GM12864 (cell line): ENCODE results near the gene CHCHD3.

Experiments
- DNase-seq: peaks from one replicate; pipeline ENCODE4 v3.0.0-alpha.2; 2011; ENCODE audit warnings: low read depth
- H3K4me3 ChIP-seq: 2 replicates; pipeline ENCODE4 v1.5.1; 2011; ENCODE audit warnings: mild to moderate bottlenecking, low read depth, low read length, control low read depth
- TF ChIP-seq, protein P1 (sequence below): IDR thresholded peaks from 2 replicates; pipeline ENCODE4 v1.5.1; 2011; ENCODE audit warnings: low read depth, mild to moderate bottlenecking, moderate library complexity, low read length, control low read depth, inconsistent platforms; ENCODE audit errors: missing control alignments

CHCHD3 gene

DNA sequence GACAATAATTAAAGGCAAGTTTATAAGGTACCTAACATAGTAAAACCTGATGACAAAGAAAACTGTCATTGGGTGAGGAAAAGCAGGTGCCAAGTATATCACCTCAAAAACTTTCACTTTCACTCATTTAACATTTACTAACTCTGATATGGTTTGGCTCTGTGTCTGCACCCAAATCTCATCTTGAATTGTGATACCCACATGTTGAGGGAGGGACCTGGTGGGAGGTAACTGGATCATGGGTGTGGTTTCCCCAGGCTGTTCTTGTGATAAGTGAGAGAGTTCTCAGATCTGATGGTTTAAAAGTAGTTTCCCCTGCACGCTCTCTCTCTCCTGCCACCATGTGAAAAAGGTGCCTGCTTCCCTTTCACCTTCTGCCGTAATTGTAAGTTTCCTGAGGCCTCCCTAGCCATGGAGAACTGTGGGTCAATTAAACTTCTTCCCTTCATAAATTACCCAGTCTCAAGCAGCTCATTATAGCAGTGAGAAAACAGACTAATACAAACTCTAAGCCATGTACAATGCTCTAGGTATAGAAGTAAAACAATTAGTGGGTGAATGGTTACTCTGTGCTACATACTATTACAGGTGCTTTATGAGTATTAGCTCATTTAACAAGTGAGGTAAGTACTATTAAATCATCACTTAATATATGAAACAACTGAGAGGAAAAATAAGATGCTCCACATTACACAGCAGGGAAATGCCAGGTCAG lies 199.0 kb downstream of the CHCHD3 start:
- DNase-seq = no peak
- TF ChIP-seq, protein P1, sequence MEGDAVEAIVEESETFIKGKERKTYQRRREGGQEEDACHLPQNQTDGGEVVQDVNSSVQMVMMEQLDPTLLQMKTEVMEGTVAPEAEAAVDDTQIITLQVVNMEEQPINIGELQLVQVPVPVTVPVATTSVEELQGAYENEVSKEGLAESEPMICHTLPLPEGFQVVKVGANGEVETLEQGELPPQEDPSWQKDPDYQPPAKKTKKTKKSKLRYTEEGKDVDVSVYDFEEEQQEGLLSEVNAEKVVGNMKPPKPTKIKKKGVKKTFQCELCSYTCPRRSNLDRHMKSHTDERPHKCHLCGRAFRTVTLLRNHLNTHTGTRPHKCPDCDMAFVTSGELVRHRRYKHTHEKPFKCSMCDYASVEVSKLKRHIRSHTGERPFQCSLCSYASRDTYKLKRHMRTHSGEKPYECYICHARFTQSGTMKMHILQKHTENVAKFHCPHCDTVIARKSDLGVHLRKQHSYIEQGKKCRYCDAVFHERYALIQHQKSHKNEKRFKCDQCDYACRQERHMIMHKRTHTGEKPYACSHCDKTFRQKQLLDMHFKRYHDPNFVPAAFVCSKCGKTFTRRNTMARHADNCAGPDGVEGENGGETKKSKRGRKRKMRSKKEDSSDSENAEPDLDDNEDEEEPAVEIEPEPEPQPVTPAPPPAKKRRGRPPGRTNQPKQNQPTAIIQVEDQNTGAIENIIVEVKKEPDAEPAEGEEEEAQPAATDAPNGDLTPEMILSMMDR = no peak
- H3K4me3 ChIP-seq = no peak overlapping the region

DNA sequence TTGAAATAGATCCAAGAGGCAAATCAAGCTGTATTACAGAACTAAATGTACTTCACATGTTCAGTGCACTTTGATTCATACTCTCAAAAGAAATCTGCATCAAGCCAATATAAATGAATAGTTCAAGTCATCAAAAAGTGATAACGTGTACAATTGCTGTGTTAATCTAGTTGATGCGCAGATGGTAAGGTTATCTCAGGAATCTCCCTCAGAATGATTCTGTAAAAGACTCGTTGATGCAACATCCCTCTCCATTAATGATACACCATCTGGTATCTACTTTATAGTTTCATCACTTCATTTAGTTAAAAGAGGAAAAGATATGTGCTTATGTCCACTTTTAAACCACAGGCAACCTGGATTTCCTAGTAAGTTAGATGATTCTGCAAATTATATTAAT lies 200.6 kb downstream of the CHCHD3 start:
- TF ChIP-seq, protein P1 = no peak
- no peak overlapping the region for H3K4me3 ChIP-seq
- no peak for DNase-seq

DNA sequence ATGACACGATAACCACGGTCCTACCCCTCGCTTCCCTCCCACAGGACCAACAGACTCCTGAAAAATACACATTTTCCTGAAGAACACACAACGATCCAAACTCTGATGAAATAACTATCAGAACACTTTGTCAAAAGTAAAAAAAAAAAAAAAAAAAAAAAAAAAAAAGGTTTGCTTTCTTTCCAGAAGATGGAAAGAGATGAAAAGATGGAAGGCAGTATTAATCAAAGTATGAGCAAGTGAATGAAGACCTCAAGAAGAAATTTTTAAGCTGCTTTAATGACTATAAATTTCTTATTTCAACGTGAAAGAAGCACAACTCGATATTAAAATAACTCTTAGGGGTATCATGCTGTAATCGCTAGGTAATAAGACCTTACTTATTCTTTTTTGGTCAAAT lies 202.3 kb downstream of the CHCHD3 start:
- TF ChIP-seq, protein P1 = no peak
- no peak for DNase-seq
- H3K4me3 ChIP-seq = no peak overlapping the region

DNA sequence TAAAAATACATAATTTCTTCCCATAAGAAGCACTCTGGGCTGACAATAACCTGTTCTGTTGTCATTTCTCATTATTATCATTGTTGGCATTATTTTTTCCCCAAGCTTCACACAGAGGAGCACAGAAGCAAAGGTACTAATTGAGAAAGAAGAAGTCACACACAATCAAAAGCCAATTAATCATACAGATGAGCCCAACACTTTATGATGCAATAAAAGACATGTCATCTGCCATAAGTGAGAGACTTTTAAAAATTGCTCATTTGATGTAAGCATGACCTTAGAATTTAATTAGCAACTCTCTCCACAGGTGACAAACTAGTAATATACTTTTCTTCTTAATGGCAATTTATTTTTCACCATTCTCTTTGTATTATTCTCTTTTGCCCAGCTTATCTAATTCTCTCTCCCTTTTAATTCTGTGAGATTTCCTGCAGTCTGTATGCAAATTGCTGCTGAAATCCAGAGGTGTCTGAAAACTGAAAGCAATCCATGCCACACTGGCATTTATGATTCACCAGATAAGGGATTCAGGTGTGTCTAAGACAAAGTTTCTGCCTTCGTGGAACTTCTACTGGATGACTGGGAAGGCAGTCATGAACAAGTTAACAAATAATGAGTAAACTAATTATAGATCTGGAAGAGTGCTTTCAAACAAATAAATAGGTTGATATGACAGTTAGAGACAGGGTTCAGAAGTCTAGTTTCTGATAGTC lies 203.5 kb downstream of the CHCHD3 start:
- TF ChIP-seq, protein P1 = no peak
- no peak for DNase-seq
- H3K4me3 ChIP-seq = no peak overlapping the region

DNA sequence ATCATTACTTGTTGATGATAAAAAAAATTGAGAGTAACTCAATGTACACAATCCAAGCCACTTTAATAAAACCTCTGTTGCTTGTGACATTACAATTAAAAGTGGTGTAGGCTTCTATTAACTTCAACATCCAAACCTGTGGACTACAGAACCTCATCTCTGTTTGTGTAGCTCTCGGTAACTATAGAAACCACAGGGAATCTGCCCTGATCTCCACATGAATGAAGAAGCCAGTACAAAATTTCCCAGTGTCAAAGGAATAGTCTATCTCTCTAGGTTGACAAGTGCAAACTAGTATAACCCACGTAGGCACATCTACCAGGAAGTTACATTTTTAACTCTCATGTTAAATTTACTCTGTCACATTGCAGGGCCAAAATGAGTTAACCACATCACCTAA lies 204.3 kb downstream of the CHCHD3 start:
- H3K4me3 ChIP-seq = no peak overlapping the region
- TF ChIP-seq, protein P1 = no peak
- no peak for DNase-seq

DNA sequence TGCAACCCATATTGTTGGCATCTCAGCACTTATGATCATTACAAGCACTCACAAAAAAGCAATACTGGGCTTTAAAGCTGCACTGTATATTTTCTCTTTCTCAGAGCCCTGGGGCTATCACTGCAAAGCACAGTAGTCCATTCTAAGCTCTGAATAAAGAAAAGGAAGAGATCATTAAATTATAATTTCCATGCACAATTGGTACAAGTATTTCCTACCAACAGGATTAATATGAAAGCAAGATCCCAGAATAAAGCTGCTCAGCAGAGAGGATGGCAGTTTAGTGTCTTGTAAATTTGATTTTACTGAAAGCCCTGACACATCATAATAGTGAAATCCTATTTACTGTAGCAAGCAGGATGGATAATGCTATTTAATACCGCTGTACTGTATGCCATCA lies 205.3 kb downstream of the CHCHD3 start:
- DNase-seq = no peak
- TF ChIP-seq, protein P1 = no peak
- no peak overlapping the region for H3K4me3 ChIP-seq
